NCI-H2171 (cell line): Measurements from ENCODE around the gene SHROOM3.
"Not testable (repeated sequence)": the region's sequence is repeated elsewhere in the genome, so short reads cannot be mapped to it uniquely, and the experiment has no call there.

Experiments
- DNase-seq: peaks from one replicate; lab custom pipeline; 2025; lab: John Stamatoyannopoulos, UW

SHROOM3 gene

GRCh38 chr4:76434901-76435527 is at the start of gene SHROOM3:
TSS of gene SHROOM3 (plus strand) at chr4:76435229. CDS start at chr4:76436053, 824 bp downstream.
- no peak for DNase-seq

DNA sequence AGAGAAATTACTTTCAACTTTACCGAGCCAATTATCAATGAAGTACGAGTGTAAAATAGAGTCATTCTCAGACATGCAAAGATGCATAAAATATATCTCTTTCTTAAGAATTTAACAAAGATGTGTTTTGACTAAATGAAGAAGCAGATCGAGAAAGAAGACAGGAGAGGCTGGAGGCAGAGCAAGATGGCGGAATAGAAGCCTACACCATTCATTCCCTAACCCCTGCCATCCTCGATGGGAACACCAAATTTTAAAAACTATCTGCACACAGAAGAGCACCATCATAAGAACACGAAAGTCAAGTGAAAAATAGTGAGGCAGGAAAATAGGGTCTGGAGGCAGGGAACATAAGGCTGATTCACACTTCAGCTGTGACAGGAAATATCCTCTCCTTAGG is 49.1 kb upstream of the SHROOM3 start:
- no peak for DNase-seq

- DNase-seq = no peak
Measured at GRCh38 chr4:76386566-76387305, 48.3 kb upstream of the SHROOM3 start.

GRCh38 chr4:76388160-76388908 is 46.7 kb upstream of the SHROOM3 start:
- no peak for DNase-seq

GRCh38 chr4:76401654-76402053 is 33.4 kb upstream of the SHROOM3 start:
- DNase-seq = no peak

DNA sequence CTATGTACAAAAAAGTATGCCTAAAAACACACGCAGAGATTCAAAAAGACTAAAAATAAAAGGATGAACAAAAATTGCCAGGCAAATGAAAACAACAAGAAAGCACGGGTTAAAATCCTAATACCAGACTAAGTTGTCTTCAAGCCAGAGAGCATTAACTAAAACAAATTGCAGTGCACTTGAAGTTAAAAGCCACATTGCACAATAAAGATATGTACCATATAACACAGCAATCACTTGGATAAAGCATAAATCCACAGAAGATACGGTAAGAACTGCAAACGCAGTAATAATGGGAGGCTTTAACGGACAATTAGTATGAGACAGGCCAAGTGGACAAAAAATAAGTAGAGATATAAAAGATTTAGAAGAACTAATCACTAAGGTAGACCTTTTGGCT is 28.9 kb upstream of the SHROOM3 start:
- DNase-seq = no peak

GRCh38 chr4:76407440-76408119 is 27.4 kb upstream of the SHROOM3 start:
- no peak for DNase-seq

DNA sequence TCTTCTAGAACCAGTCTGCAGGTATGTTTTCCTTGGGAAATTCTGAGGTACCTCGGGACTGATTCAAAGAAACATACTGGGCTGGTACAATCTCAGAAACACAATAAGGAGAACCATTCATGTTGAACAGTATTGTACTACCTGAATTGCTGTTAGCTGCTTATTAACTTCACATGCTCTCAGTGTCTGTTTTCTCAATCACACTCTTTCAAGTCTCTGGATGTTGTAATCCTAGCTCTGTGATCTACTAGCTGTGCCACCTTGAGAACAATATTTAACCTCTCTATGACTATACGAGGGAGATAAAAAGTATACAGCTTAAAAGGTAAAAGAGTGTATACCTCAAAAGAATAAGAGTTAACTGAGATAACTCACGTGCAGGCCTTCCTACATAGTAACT is 24.4 kb upstream of the SHROOM3 start:
- DNase-seq = no peak

- DNase-seq = no peak
Measured at GRCh38 chr4:76420188-76420761, 14.8 kb upstream of the SHROOM3 start.

- DNase-seq = no peak
Measured at GRCh38 chr4:76420762-76421581, 14.1 kb upstream of the SHROOM3 start, which contains the start of gene CCDC158. TSS of gene CCDC158 (minus strand) at chr4:76421141. CDS start at chr4:76403207, 17,934 bp downstream.

GRCh38 chr4:76423159-76423558 is 11.9 kb upstream of the SHROOM3 start:
- not testable (repeated sequence) for DNase-seq

GRCh38 chr4:76426272-76426671 is 8.8 kb upstream of the SHROOM3 start:
- DNase-seq = no peak

DNA sequence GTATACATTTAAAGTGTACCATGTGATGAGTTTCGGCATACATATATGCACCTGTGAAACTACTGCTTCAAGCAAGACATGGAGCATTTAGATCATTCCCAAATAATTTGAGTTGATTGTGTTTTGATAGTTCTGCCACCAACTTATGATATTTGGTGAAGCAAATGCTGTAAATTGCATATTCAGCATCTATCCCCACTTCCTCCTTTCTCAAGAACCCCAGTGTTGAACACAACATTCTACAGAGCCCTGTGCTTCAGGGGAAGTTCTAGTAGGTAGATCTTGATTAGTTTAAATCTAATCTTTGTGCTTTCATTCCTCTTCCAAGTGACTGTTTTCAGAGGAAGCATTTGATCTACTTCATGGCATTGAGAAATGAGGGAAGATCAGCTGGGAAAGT is 5.4 kb upstream of the SHROOM3 start:
- no peak for DNase-seq

DNA sequence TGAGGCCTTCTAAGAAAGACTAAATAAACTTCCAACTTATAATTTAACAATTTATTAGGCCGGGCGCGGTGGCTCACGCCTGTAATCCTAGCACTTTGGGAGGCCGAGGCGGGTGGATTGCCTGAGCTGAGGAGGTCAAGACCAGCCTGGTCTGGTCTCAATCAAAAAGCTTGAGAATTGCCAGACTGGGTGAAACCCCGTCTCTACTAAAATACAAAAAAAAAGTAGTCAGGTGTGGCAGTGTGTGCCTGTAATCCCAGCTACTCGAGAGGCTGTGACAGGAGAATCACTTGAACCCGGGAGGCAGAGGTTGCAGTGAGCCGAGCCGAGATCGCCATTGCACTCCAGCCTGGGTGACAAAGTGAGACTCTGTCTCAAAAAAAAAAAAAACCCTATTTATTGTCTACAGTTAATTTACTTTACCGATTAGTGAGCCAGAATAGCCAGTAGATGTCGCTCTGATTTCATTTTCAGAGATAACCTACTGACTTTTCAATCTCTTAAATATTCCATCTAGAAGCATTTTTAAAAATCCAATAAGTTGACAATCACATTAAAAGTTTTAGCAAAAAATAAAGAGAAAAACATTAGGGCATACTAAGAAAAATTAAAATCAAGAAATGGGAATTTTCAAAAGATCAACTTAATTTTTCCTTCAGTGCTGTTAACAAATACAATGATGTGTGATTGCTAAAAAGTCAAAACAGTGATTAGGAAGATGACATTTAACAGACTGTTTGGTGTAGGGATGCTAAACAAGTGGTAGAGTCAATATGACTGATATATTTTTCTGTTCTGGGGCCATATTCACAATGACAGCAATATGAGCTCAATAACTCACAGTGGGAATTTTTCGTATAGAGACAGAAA is 4.3 kb upstream of the SHROOM3 start:
- peak; percentile 0 for DNase-seq

- no peak for DNase-seq
Measured at GRCh38 chr4:76435528-76436319, 695 bp downstream of the SHROOM3 start.

GRCh38 chr4:76439491-76439890 is 4.5 kb downstream of the SHROOM3 start:
- DNase-seq = no peak

DNA sequence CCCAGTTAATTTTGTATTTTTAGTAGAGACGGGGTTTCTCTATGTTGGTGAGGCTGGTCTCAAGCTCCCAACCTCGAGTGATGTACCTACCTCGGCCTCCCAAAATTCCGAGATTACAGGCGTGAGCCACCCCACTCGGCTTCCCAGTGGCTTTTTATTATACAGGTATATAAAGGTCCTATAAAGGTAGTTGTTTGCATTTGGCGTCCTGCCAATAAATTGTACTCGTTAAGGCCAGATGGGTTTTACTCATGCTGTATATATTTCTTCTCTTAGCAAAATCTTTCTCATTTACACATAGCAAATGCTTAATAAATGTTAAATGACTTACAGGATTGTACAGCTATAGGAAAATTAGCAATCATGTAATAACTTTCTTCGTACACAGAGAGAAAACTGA is 6.9 kb downstream of the SHROOM3 start:
- no peak for DNase-seq

GRCh38 chr4:76442807-76443206 is 7.8 kb downstream of the SHROOM3 start:
- no peak for DNase-seq

DNA sequence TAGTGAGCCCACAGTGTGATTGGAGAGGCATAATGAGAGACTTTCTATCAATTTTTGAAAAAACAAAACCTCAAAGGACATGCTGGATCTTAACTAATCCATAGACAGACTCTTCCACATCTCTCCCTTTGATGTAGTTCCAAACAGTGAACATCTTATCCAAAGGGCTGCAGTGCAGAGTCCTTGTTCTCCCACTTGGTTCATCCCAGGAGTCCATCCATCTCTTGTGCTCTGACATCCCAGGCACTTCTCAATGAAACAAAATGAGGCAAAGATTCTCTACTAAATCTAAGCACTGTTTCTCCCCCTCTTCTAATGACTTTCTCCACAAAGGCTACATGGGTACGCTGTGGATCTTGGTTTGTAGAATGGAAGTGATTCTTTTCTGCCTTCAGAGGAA is 8.3 kb downstream of the SHROOM3 start:
- DNase-seq = no peak
